ENCODE results near the gene RGS10. TPM values are rescaled to one million over a fixed set of nuclear protein-coding genes. Genes with fewer than 3 reads are reported as not detected.

Gene RGS10
- total and polyA plus RNA-seq, 9 of the 15 experiments (the other 6 are each of a cell fraction or from before 2014, with no cell fraction given): 31.9 to 123 (median 62.1) TPM

- TF ChIP-seq MGA (IDR thresholded peaks at IDR 0.05) (no peak), PHB (CRISPR knock-in tag; IDR thresholded peaks at IDR 0.05) (no peak), HMG20B (CRISPR knock-in tag; IDR thresholded peaks at IDR 0.05) (no peak), BCL6 (CRISPR knock-in tag; IDR thresholded peaks at IDR 0.05) (no peak), SUPT5H (IDR thresholded peaks at IDR 0.05) (no peak), ZNF778 (CRISPR knock-in tag; IDR thresholded peaks at IDR 0.05) (no peak), ZNF12 (CRISPR knock-in tag; IDR thresholded peaks at IDR 0.05) (no peak)
These were observed 81.1 kb downstream of the RGS10 start (continued) for GRCh38 chr10:119461380-119461779.
